ENCODE measurements around the gene OR2S2. TPM values are rescaled to one million over a fixed set of nuclear protein-coding genes. Genes with fewer than 3 reads are reported as not detected.
"Not testable (repeated sequence)": the region's sequence is repeated elsewhere in the genome, so short reads cannot be mapped to it uniquely, and the experiment has no call there.

The OR2S2 gene
- total RNA-seq, 1 donor from 2014 or later: not detected

- H3K27me3 Mint-ChIP-seq: peaks cover 10% of the 10 kb centered on the region
- peaks cover 6% of the 10 kb centered on the region for H3K4me1 Mint-ChIP-seq
- H3K36me3 Mint-ChIP-seq (ENCODE audit: low read depth): no peaks in the 10 kb centered on the region
- no peak for DNase-seq
- TF ChIP-seq CTCF (IDR thresholded peaks at IDR 0.05): no peak
- H3K4me3 Mint-ChIP-seq: no peak overlapping the region
- no peak for ATAC-seq (ENCODE audit: low read depth)
- ChIA-PET CTCF (no interaction called here), POLR2A (no interaction called here)
- no peak overlapping the region for H3K27ac Mint-ChIP-seq
- intact Hi-C loops (cut with micrococcal nuclease): no loop called here
- H3K9me3 Mint-ChIP-seq: no peaks in the 10 kb centered on the region
These were observed 42.2 kb downstream of the OR2S2 start for GRCh38 chr9:35915681-35916294.

- CTCF ChIA-PET: no interaction called here
- H3K9me3 Mint-ChIP-seq: no peaks in the 10 kb centered on the region
- H3K4me1 Mint-ChIP-seq: peaks cover 6% of the 10 kb centered on the region
- H3K27ac Mint-ChIP-seq: no peak overlapping the region
- POLR2A ChIA-PET: no interaction called here
- TF ChIP-seq CTCF (IDR thresholded peaks at IDR 0.05): no peak
- H3K4me3 Mint-ChIP-seq: no peak overlapping the region
- no peak for ATAC-seq (ENCODE audit: low read depth)
- no peaks in the 10 kb centered on the region for H3K36me3 Mint-ChIP-seq (ENCODE audit: low read depth)
- intact Hi-C loops (cut with micrococcal nuclease): no loop called here
- DNase-seq: no peak
- H3K27me3 Mint-ChIP-seq: peaks cover 17% of the 10 kb centered on the region
These were observed 43.6 kb downstream of the OR2S2 start for GRCh38 chr9:35914301-35914807.

GRCh38 chr9:35913429-35913828, 44.5 kb downstream of the OR2S2 start:
- intact Hi-C loops (cut with micrococcal nuclease); ATAC-seq (ENCODE audit: low read depth); H3K4me3 Mint-ChIP-seq; H3K36me3 Mint-ChIP-seq (ENCODE audit: low read depth); DNase-seq; H3K4me1 Mint-ChIP-seq; POLR2A ChIA-PET; H3K9me3 Mint-ChIP-seq; H3K27ac Mint-ChIP-seq; CTCF ChIA-PET: not testable (repeated sequence)
- peaks cover 22% of the 10 kb centered on the region for H3K27me3 Mint-ChIP-seq

- H3K4me1 Mint-ChIP-seq: peaks cover 3% of the 10 kb centered on the region
- DNase-seq (no peak), ATAC-seq (ENCODE audit: low read depth) (no peak)
- CTCF ChIA-PET: no interaction called here
- peaks cover 22% of the 10 kb centered on the region for H3K27me3 Mint-ChIP-seq
- POLR2A ChIA-PET: no interaction called here
- no peaks in the 10 kb centered on the region for H3K36me3 Mint-ChIP-seq (ENCODE audit: low read depth)
- TF ChIP-seq CTCF (IDR thresholded peaks at IDR 0.05): no peak
- intact Hi-C loops (cut with micrococcal nuclease): no loop called here
- H3K27ac Mint-ChIP-seq: no peak overlapping the region
- H3K4me3 Mint-ChIP-seq: no peak overlapping the region
- no peaks in the 10 kb centered on the region for H3K9me3 Mint-ChIP-seq
These were observed 45.1 kb downstream of the OR2S2 start for GRCh38 chr9:35912791-35913400.

GRCh38 chr9:35911690-35912089, 46.3 kb downstream of the OR2S2 start:
- ChIA-PET CTCF (no interaction called here), POLR2A (no interaction called here)
- Mint-ChIP-seq H3K27me3 (peaks cover 22% of the 10 kb centered on the region), H3K4me1 (peaks cover 3% of the 10 kb centered on the region), H3K4me3 (no peak overlapping the region), H3K9me3 (no peaks in the 10 kb centered on the region), H3K36me3 (ENCODE audit: low read depth) (no peaks in the 10 kb centered on the region), H3K27ac (no peak overlapping the region)
- no peak for TF ChIP-seq CTCF (IDR thresholded peaks at IDR 0.05)
- DNase-seq (no peak), ATAC-seq (ENCODE audit: low read depth) (no peak)
- intact Hi-C loops (cut with micrococcal nuclease): no loop called here
